GM12872 (cell line): Measurements from ENCODE around the gene ZNF664.

Source experiments
- TF ChIP-seq, protein P1 (sequence below): IDR thresholded peaks from 3 replicates; pipeline ENCODE4 v1.5.1; 2011; ENCODE audit warnings: low read depth, mild to moderate bottlenecking, low read length, moderate library complexity; ENCODE audit not compliant: insufficient read depth

Gene ZNF664

DNA sequence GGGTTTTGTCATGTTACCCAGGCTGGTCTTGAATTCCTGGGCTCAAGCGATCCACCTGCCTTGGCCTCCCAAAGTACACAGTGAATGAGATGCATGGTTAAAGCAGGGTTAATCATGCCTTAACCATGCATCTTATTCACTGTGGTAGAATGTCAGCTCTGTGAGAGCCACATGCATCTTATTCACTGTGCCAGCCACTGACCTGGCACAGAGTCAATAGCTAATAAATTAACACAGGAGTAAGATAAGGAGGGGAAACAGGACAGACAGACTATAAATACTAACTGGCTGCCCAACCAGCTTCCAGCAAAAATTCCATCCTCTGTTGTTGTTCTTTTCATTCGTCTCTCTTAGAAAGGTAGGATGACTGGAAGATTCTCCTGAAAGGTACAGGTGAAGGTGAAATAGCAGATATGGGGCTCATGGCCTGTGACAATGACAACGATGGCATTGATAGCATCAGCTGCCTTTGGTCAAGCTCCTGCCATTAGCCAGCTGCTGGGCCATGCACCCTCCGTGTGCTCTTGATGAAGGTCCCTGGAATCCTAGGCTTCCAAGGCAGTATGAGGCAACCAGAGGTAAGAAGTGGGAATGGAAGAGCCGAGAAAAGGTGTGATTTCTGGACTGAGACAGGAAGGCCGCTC, 76.6 kb downstream of the ZNF664 start:
- TF ChIP-seq, protein P1, sequence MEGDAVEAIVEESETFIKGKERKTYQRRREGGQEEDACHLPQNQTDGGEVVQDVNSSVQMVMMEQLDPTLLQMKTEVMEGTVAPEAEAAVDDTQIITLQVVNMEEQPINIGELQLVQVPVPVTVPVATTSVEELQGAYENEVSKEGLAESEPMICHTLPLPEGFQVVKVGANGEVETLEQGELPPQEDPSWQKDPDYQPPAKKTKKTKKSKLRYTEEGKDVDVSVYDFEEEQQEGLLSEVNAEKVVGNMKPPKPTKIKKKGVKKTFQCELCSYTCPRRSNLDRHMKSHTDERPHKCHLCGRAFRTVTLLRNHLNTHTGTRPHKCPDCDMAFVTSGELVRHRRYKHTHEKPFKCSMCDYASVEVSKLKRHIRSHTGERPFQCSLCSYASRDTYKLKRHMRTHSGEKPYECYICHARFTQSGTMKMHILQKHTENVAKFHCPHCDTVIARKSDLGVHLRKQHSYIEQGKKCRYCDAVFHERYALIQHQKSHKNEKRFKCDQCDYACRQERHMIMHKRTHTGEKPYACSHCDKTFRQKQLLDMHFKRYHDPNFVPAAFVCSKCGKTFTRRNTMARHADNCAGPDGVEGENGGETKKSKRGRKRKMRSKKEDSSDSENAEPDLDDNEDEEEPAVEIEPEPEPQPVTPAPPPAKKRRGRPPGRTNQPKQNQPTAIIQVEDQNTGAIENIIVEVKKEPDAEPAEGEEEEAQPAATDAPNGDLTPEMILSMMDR: no peak

DNA sequence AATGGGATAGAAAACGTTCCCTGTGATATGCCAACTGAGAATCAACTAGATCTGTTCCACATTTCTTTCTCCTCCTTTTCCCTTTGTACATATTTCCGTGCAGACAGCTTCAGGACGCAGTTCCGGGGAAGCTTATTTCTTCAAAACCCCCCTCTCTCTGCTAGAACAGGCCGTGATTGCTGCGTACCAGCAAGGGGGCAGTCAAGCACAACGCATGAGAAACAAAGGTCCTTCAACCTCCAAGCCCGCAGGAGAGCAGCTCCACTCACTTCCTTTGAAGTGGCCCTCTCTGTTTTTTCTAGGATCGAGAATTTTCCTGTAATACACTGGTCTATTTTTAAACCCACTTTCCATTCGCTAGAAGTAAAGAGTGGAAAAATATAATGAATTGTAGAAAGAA, 80.8 kb downstream of the ZNF664 start:
- TF ChIP-seq, protein P1: peak; percentile 24; the same call in 1 of the 3 replicates

DNA sequence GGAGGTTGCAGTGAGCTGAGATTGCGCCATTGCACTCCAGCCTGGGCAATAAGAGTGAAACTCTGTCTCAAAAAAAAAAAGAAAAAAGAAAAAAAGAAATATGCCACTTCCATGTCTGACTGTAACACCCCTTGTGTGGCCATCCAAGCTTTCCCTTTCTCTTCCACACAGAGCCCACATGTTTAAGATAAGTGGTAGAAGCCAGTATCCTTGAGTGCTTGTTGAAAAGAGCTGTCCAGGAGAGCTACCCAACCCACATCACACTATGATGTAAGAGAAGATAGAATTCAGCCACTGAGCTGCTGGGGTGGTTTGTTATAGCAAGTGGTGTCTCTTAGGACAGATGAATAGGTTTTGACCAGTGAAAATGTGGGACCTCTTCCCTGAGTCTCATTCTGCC, 82.1 kb downstream of the ZNF664 start:
- TF ChIP-seq, protein P1: no peak

DNA sequence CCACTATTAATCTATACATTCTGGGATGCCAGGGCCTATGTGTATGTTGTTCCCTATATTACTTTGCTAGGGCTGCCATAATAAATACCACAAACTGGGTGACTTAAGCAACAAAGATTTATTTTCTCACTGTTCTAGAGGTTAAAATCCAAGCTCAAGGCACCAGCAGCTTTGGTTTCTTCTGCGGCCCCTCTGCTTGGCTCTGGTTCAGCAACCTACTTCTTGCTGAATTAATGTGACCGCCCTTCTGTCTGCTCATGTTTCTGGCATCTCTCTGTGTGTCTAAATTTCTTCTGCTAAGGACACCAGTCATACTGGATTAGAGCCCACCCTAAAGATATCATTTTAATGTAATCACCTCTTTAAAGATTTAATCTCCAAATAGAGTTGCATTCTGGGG, 84.7 kb downstream of the ZNF664 start:
- TF ChIP-seq, protein P1: no peak

DNA sequence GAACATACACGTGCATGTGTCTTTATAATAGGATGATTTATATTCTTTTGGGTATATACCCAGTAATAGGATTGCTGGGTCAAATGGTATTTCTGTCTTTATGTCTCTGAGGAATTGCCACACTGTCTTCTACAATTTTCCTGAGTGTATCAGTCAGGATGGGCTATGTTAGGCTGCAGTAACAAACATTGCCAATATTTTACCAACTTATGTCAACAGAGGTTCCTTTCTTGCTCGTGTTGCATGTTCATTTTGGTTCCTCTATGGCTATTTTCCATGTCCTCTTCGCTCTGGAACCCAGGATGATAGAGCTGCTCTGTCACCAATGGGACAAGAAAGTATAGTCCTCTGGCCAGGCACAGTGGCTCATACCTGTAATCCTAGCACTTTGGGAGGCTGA, 86.7 kb downstream of the ZNF664 start:
- TF ChIP-seq, protein P1: no peak
